NCI-H2081 (cell line): ENCODE measurements around the gene PLEKHM2.

Experiments
- DNase-seq, 2 experiments: peaks; one replicate each; lab custom pipeline; 2025; lab: John Stamatoyannopoulos, UW

Gene PLEKHM2

GRCh38 chr1:15724949-15725880 lies 41.1 kb downstream of the PLEKHM2 start:
- DNase-seq, result no peak

GRCh38 chr1:15726508-15726907 lies 42.4 kb downstream of the PLEKHM2 start:
- no peak for DNase-seq

GRCh38 chr1:15727021-15727420 lies 42.9 kb downstream of the PLEKHM2 start:
- DNase-seq, result no peak

GRCh38 chr1:15727424-15727823 lies 43.3 kb downstream of the PLEKHM2 start:
- no peak for DNase-seq

GRCh38 chr1:15727866-15728534 lies 43.9 kb downstream of the PLEKHM2 start:
- DNase-seq, result no peak

GRCh38 chr1:15728937-15729657 lies 45.0 kb downstream of the PLEKHM2 start:
- DNase-seq, result no peak

GRCh38 chr1:15730423-15730822 lies 46.3 kb downstream of the PLEKHM2 start:
- no peak for DNase-seq

GRCh38 chr1:15730936-15731335 lies 46.8 kb downstream of the PLEKHM2 start:
- no peak for DNase-seq

GRCh38 chr1:15731735-15732685 lies 47.9 kb downstream of the PLEKHM2 start:
- DNase-seq, result no peak

- peak in 1 of 2 experiments; percentile 48 for DNase-seq
Observed at GRCh38 chr1:15732686-15733081, 48.6 kb downstream of the PLEKHM2 start.

- DNase-seq, result peak in 1 of 2 experiments; percentile 15
Observed at GRCh38 chr1:15733218-15733725, 49.2 kb downstream of the PLEKHM2 start.

- no peak for DNase-seq
Observed at GRCh38 chr1:15733726-15734226, 49.7 kb downstream of the PLEKHM2 start.

- DNase-seq, result no peak
Observed at GRCh38 chr1:15734296-15734695, 50.2 kb downstream of the PLEKHM2 start.

- DNase-seq, result no peak
Observed at GRCh38 chr1:15734901-15735300, 50.8 kb downstream of the PLEKHM2 start.

- DNase-seq, result no peak
Observed at GRCh38 chr1:15735304-15736037, 51.4 kb downstream of the PLEKHM2 start.

GRCh38 chr1:15736038-15736891 lies 52.1 kb downstream of the PLEKHM2 start, which contains the start of gene SLC25A34:
SLC25A34 (plus strand) TSS chr1:15736258; CDS start chr1:15736486, 228 bp downstream.
- peak; percentile 31 to 71 for DNase-seq

GRCh38 chr1:15736892-15737261 lies 52.8 kb downstream of the PLEKHM2 start:
- no peak for DNase-seq

GRCh38 chr1:15737324-15738319 lies 53.5 kb downstream of the PLEKHM2 start:
- DNase-seq, result no peak
